ENCODE results near the gene KRT84. TPM values are rescaled to one million over a fixed set of nuclear protein-coding genes. Genes with fewer than 3 reads are reported as not detected.

KRT84 gene, protein sequence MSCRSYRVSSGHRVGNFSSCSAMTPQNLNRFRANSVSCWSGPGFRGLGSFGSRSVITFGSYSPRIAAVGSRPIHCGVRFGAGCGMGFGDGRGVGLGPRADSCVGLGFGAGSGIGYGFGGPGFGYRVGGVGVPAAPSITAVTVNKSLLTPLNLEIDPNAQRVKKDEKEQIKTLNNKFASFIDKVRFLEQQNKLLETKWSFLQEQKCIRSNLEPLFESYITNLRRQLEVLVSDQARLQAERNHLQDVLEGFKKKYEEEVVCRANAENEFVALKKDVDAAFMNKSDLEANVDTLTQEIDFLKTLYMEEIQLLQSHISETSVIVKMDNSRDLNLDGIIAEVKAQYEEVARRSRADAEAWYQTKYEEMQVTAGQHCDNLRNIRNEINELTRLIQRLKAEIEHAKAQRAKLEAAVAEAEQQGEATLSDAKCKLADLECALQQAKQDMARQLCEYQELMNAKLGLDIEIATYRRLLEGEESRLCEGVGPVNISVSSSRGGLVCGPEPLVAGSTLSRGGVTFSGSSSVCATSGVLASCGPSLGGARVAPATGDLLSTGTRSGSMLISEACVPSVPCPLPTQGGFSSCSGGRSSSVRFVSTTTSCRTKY
- not detected in 5 replicates for total RNA-seq (2022; extraction: Qiagen RNA extraction; ENCODE audit: low read depth)

GRCh38 chr12:52385226-52385702, at the start of gene KRT84:
Gene KRT84, minus strand, starts transcription at chr12:52385652. Its CDS starts 67 bp downstream, at chr12:52385585.

GRCh38 chr12:52434081-52434733, 48.8 kb upstream of the KRT84 start, which contains the start of gene KRT75:
Gene KRT75, minus strand, starts transcription at chr12:52434371. Its CDS starts 67 bp downstream, at chr12:52434304.

DNA sequence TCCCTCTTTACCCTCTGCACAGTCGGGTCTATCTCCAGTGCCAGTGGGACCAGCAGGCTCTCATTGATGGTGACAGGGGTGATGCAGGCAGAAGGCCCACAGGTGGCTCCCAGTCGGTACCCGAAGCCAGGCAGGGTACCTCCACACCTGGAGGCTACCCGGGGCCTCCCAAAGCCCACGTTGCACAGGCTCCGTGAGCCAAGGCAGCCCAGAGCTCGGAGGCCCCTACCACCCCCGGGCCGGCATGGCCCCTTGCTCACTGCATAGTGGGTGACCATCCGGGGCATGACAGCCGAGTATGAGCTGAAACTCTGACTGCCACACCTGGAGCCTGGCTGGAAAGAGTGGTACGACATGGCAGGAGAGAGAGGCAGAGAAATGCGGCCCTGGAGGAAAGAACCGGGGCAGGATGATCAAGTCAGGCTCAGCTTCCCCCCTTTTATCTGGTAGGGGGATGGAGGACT, 20.5 kb upstream of the KRT84 start, which contains the start of gene KRT82:
KRT82 (minus strand) TSS at position 414 of the 464 bp plus-strand sequence; CDS start at position 356, 58 bp downstream.

GRCh38 chr12:52366738-52367485, 18.5 kb downstream of the KRT84 start, which contains the start of gene KRT85:
Gene KRT85, minus strand, starts transcription at chr12:52367481. Its CDS starts 76 bp downstream, at chr12:52367405.

Other genes with a start within 250 kb of the KRT84 start
- gene KRT80, start 193.6 kb downstream of the KRT84 start, total RNA-seq (2022; extraction: Qiagen RNA extraction; ENCODE audit: low read depth): 46.7 to 71.8 TPM (median 60.6 TPM) in 5 replicates
- gene KRT7, start 152.4 kb downstream of the KRT84 start, total RNA-seq (2022; extraction: Qiagen RNA extraction; ENCODE audit: low read depth): 3,887 to 4,969 TPM (median 4,700 TPM) in 5 replicates
- 20.5 to 62.5 TPM (median 45.1 TPM) in 5 replicates for gene KRT86, start 111.0 kb downstream of the KRT84 start, total RNA-seq (2022; extraction: Qiagen RNA extraction; ENCODE audit: low read depth)
- 2,796 to 3,933 TPM (median 3,447 TPM) in 5 replicates for gene KRT81, start 94.1 kb downstream of the KRT84 start, total RNA-seq (2022; extraction: Qiagen RNA extraction; ENCODE audit: low read depth)
- gene KRT83, start 64.3 kb downstream of the KRT84 start, total RNA-seq (2022; extraction: Qiagen RNA extraction; ENCODE audit: low read depth): 2.5 to 6.9 TPM (median 5.9 TPM) in 5 replicates
- gene KRT85, start 18.2 kb downstream of the KRT84 start, total RNA-seq (2022; extraction: Qiagen RNA extraction; ENCODE audit: low read depth): 0.12 TPM in 1 of 5 replicates, not detected in the others
- gene KRT82, start 20.7 kb upstream of the KRT84 start, total RNA-seq (2022; extraction: Qiagen RNA extraction; ENCODE audit: low read depth): not detected in 5 replicates
- gene KRT75, start 48.7 kb upstream of the KRT84 start, total RNA-seq (2022; extraction: Qiagen RNA extraction; ENCODE audit: low read depth): 0.11 to 0.35 TPM (median 0.24 TPM) in 5 replicates
- not detected in 5 replicates for gene KRT6B, start 66.5 kb upstream of the KRT84 start, total RNA-seq (2022; extraction: Qiagen RNA extraction; ENCODE audit: low read depth)
- not detected in 5 replicates for gene KRT6C, start 88.2 kb upstream of the KRT84 start, total RNA-seq (2022; extraction: Qiagen RNA extraction; ENCODE audit: low read depth)
- gene KRT6A, start 107.6 kb upstream of the KRT84 start, total RNA-seq (2022; extraction: Qiagen RNA extraction; ENCODE audit: low read depth): 0.64 to 0.95 TPM (median 0.94 TPM) in 5 replicates
- 0.54 to 0.61 TPM in 2 of 5 replicates, not detected in the others for gene KRT5, start 134.7 kb upstream of the KRT84 start, total RNA-seq (2022; extraction: Qiagen RNA extraction; ENCODE audit: low read depth)
- gene KRT71, start 167.5 kb upstream of the KRT84 start, total RNA-seq (2022; extraction: Qiagen RNA extraction; ENCODE audit: low read depth): not detected in 5 replicates
- gene KRT74, start 188.2 kb upstream of the KRT84 start, total RNA-seq (2022; extraction: Qiagen RNA extraction; ENCODE audit: low read depth): not detected in 5 replicates
- gene KRT72, start 215.8 kb upstream of the KRT84 start, total RNA-seq (2022; extraction: Qiagen RNA extraction; ENCODE audit: low read depth): not detected in 5 replicates
- gene KRT73, start 232.9 kb upstream of the KRT84 start, total RNA-seq (2022; extraction: Qiagen RNA extraction; ENCODE audit: low read depth): not detected in 5 replicates